ENCODE measurements around the gene P2RX7. TPM values are rescaled to one million over a fixed set of nuclear protein-coding genes. Genes with fewer than 3 reads are reported as not detected.
"Not testable (repeated sequence)": the region's sequence is repeated elsewhere in the genome, so short reads cannot be mapped to it uniquely, and the experiment has no call there.

P2RX7 gene
- total RNA-seq, 4 donors from 2014 or later, result 1.6 to 2.7 (median 2.2) TPM

- H3K9me3 ChIP-seq, result no peaks in the 10 kb centered on the region
- intact Hi-C loops (cut with DNase I), result no loop called here
- H3K4me1 ChIP-seq, result peaks cover 0 to 10% (median 0%) of the 10 kb centered on the region in 3 donors
- no peak for DNase-seq
- TF ChIP-seq POLR2A (IDR thresholded peaks at IDR 0.05) (no peak), CTCF (IDR thresholded peaks at IDR 0.05) (no peak)
- WGBS, 2 donors, result 71 to 83% methylated on average over 6 to 7 of the region's 9 CpGs
- H3K27me3 ChIP-seq, result no peaks in the 10 kb centered on the region
- no peak overlapping the region for H3K27ac ChIP-seq
- H3K36me3 ChIP-seq, result peaks cover 0 to 4% (median 0%) of the 10 kb centered on the region in 3 donors
- H3K4me3 ChIP-seq, result no peak overlapping the region
These were observed 57.0 kb downstream of the P2RX7 start for GRCh38 chr12:121189619-121190155.

DNA sequence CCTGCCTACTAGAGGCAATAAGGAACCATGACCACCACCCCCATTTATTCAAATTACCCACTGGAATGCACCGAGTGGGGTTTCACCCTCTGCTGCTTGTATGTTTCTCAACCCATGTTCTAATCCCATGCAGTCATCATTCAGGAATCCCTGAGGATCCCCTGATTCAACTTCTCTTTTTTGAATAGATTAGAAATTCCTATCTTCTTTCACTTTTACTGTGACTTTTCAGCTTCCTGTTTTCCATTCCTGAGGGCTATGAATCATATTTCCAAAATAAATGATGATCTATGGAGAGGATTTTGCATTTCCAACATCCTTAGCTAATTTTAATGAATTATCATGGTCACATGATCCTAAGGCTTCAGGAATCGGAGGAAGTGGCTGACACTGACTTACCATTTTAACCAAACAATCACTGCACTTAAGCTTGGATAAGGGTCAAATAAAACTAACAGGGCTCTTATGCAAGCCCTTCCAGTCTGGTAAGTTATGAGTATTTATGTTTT lies 57.9 kb downstream of the P2RX7 start:
- WGBS, 2 donors, result 21 to 22% methylated on average over 2 of the region's 2 CpGs

DNA sequence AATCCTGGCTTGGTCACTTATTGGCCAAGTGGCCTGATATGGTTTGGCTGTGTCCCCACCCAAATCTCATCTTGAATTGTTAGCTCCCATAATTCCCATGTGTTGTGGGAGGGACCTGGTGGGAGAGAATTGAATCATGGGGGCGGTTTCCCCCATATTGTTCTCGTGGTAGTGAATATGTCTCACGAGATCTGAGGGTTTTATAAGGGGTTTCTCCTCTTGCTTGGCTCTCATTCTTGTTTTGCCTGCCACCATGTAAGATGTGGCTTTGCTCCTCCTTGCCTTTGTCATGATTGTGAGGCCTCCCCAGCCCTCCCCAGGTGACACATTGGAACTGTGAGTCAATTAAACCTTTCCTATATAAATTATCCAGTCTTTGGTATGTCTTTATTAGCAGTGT lies 58.5 kb downstream of the P2RX7 start:
- no peaks in the 10 kb centered on the region for H3K27me3 ChIP-seq
- no peak for DNase-seq
- H3K4me3 ChIP-seq, result no peak overlapping the region
- peaks cover 0 to 5% (median 0%) of the 10 kb centered on the region in 3 donors for H3K4me1 ChIP-seq
- intact Hi-C loops (cut with DNase I), result no loop called here
- TF ChIP-seq POLR2A (IDR thresholded peaks at IDR 0.05) (no peak), CTCF (IDR thresholded peaks at IDR 0.05) (no peak)
- WGBS, 2 donors, result 83 to 100% methylated on average over 1 to 3 of the region's 3 CpGs
- peak overlapping the region in 2 of 4 donors; percentile 42 to 73 for H3K27ac ChIP-seq
- no peaks in the 10 kb centered on the region for H3K9me3 ChIP-seq
- no peaks in the 10 kb centered on the region for H3K36me3 ChIP-seq

More for the DNA sequence above, 57.9 kb downstream of the P2RX7 start:
- Histone ChIP-seq H3K27me3 (no peaks in the 10 kb centered on the region), H3K4me1 (peaks cover 0 to 5% (median 0%) of the 10 kb centered on the region in 3 donors), H3K4me3 (no peak overlapping the region), H3K36me3 (no peaks in the 10 kb centered on the region), H3K9me3 (no peaks in the 10 kb centered on the region), H3K27ac (peak overlapping the region in 2 of 4 donors; percentile 42 to 73)
- TF ChIP-seq POLR2A (IDR thresholded peaks at IDR 0.05), result no peak
- no peak for TF ChIP-seq CTCF (IDR thresholded peaks at IDR 0.05)
- no peak for DNase-seq
- intact Hi-C loops (cut with DNase I), result no loop called here

- Histone ChIP-seq H3K4me3 (no peak overlapping the region), H3K36me3 (no peaks in the 10 kb centered on the region), H3K9me3 (no peaks in the 10 kb centered on the region), H3K27me3 (no peaks in the 10 kb centered on the region), H3K4me1 (no peaks in the 10 kb centered on the region), H3K27ac (peak overlapping the region in 1 of 4 donors; percentile 16)
- TF ChIP-seq POLR2A (IDR thresholded peaks at IDR 0.05) (no peak), CTCF (IDR thresholded peaks at IDR 0.05) (no peak)
- DNase-seq, result no peak
- 58 to 73% methylated on average over 6 of the region's 6 CpGs for WGBS, 2 donors
- intact Hi-C loops (cut with DNase I), result no loop called here
These were observed 64.2 kb downstream of the P2RX7 start for GRCh38 chr12:121196902-121197301.

DNA sequence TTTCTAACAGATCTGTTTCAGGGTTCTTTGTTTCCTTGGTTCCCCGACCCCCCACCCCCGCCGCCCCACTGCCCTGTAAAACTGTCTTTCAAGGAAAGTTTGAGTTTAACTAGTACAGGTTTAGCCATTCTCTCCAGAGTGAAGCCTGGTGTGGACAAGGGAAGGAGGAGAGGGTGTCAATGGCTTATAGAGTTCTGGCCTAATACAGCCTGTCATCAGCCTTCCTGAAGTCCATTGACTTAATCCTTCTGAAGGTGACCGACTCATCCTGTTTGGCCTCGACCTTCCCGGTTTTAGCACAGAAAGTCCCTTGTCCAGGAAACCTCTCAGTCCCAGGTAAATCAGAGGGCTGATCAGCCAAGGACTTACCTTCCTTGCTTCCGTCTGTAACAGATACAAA lies 66.3 kb downstream of the P2RX7 start:
- H3K4me3 ChIP-seq, result no peak overlapping the region
- H3K27ac ChIP-seq, result no peak overlapping the region
- TF ChIP-seq POLR2A (IDR thresholded peaks at IDR 0.05), result no peak
- TF ChIP-seq CTCF (IDR thresholded peaks at IDR 0.05), result no peak
- H3K27me3 ChIP-seq, result no peaks in the 10 kb centered on the region
- no peaks in the 10 kb centered on the region for H3K4me1 ChIP-seq
- intact Hi-C loops (cut with DNase I), result no loop called here
- no peaks in the 10 kb centered on the region for H3K9me3 ChIP-seq
- H3K36me3 ChIP-seq, result no peaks in the 10 kb centered on the region
- no peak for DNase-seq
- WGBS, 2 donors, result 59 to 75% methylated on average over 4 of the region's 7 CpGs

GRCh38 chr12:121201140-121201539 lies 68.5 kb downstream of the P2RX7 start:
- intact Hi-C loops (cut with DNase I); H3K4me3 ChIP-seq; H3K9me3 ChIP-seq; H3K36me3 ChIP-seq; DNase-seq; H3K27ac ChIP-seq; H3K4me1 ChIP-seq; H3K27me3 ChIP-seq: not testable (repeated sequence)
- 84 to 87% methylated on average over 6 of the region's 6 CpGs for WGBS, 2 donors
